Thyroid gland (tissue), 4 donors: Measurements from ENCODE around the gene NRAS.

Experiments
- POLR2A ChIP-seq, 2 donors: fragments of 450-650 bp; IDR thresholded peaks; one replicate each; pipeline ENCODE4 v1.6.1; 2017; ENCODE audit warnings: antibody characterized with exemption in 2 of 2, mild to moderate bottlenecking in 2 of 2, moderate library complexity in 1 of 2
- TF ChIP-seq, protein P1 (sequence below), 6 experiments: fragments of 200-600 bp in 3 of 6; fragments of 450-650 bp in 3 of 6; sonication (generic) in 3 of 6; IDR thresholded peaks; one replicate each; pipeline ENCODE4 v1.5.1; 2016 to 2019; ENCODE audit warnings: antibody characterized with exemption in 6 of 6, mild to moderate bottlenecking in 2 of 6, inconsistent platforms in 1 of 6, moderate library complexity in 1 of 6

DNA sequence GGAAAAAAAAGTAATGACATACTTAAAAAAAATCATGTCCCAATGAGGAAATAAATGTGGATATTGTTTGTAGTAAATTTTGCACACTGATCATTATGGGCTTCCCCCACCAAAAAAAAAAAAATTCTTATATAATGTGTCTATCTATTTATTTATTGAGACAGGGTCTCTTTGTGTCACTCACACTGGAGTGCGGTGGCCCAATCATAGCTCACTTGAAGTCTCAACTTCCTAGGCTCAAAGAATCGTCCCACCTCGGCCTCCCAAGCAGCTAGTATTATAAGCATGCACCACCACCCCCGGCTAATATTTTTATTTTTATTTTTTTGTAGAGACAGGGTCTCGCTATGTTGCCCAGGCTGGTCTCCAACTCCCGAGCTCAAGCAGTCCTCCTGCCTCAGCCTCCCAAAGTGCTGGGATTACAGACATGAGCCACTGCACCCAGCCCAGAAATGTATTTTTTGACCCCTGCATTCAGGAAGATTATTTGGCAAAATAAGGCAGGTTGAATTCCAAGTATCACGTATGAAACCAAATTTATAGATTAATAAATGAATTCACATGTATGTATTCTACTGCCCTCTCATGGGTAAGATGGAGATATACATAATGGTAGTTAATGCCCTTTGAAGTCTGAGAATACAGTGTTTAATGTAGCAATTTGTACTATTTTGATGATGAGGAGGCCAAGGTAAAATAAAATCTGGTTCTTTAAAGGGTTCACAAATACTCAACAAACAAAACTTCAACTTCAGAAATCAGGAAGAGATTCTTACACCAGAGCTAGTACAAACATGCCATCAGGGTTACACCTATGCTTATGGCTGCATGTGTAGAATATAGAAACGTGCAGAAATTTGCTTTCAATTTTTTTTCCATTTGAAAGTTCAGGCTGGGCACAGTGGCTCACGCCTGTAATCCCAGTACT is 45.3 kb downstream of the NRAS start:
- TF ChIP-seq POLR2A (IDR thresholded peaks at IDR 0.05), result no peak
- TF ChIP-seq, protein P1, sequence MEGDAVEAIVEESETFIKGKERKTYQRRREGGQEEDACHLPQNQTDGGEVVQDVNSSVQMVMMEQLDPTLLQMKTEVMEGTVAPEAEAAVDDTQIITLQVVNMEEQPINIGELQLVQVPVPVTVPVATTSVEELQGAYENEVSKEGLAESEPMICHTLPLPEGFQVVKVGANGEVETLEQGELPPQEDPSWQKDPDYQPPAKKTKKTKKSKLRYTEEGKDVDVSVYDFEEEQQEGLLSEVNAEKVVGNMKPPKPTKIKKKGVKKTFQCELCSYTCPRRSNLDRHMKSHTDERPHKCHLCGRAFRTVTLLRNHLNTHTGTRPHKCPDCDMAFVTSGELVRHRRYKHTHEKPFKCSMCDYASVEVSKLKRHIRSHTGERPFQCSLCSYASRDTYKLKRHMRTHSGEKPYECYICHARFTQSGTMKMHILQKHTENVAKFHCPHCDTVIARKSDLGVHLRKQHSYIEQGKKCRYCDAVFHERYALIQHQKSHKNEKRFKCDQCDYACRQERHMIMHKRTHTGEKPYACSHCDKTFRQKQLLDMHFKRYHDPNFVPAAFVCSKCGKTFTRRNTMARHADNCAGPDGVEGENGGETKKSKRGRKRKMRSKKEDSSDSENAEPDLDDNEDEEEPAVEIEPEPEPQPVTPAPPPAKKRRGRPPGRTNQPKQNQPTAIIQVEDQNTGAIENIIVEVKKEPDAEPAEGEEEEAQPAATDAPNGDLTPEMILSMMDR (IDR thresholded peaks at IDR 0.05), result peak in 1 of 6 experiments; percentile 17
